ENCODE results near the gene PNMA6F. TPM values are rescaled to one million over a fixed set of nuclear protein-coding genes. Genes with fewer than 3 reads are reported as not detected.
A peak's percentile ranks its signal among the peaks of the same experiment; 100 is the strongest.
"Not testable (repeated sequence)": the region's sequence is repeated elsewhere in the genome, so short reads cannot be mapped to it uniquely, and the experiment has no call there.

PNMA6F gene
- total RNA-seq, 2 experiments from 2014 or later = not detected

- Mint-ChIP-seq H3K27ac (peak overlapping the region; percentile 86), H3K36me3 (peaks cover 80% of the 10 kb centered on the region), H3K27me3 (no peaks in the 10 kb centered on the region), H3K4me1 (peaks cover 54% of the 10 kb centered on the region), H3K4me3 (peak overlapping the region; percentile 56), H3K9me3 (peaks cover 15% of the 10 kb centered on the region)
- DNase-seq = no peak
These were observed 21.4 kb upstream of the PNMA6F start for GRCh38 chrX:153342762-153343558.

DNA sequence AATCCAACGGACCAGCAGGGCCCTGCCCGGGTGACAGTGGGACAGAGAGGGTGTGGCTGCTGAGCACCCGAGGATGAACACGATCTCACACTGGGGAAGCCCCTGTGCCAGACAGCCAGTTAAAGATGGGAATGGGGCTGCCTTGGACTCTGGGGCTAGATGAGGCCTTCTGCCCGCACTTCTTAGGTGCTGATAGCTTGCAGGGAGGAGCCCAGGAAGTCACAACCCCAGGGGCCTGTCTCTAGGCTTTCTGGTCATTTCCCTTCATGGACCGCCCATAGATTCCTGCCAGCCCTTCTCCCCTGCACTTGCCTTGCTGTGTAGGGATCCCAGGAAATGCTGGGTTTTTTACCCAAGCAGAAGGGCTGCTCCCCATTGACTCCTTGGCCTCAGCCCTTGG lies 18.5 kb upstream of the PNMA6F start:
- Mint-ChIP-seq H3K27me3 (no peaks in the 10 kb centered on the region), H3K27ac (no peak overlapping the region), H3K4me1 (peaks cover 71% of the 10 kb centered on the region), H3K9me3 (peaks cover 15% of the 10 kb centered on the region), H3K4me3 (no peak overlapping the region), H3K36me3 (peaks cover 77% of the 10 kb centered on the region)
- DNase-seq = no peak

DNA sequence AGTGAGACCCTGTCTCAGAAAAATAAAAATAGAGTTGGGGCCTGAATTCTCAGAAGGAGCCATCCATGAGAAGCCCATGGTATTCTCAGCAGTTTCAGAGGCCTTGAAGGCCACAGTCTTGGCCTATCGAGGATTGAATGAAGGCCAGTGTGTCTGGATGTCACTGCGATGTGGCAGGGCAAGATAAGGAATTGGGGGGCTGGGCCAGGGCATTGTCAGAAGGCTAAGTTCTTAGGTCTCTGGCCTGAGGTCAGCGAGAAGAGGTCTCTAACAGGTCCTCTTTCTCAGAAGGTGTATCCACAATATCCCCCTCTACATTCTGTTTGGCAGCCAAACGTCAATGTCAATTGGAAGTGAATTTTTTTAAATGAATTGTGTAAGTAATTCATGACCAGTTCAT lies 18.1 kb upstream of the PNMA6F start:
- H3K4me3 Mint-ChIP-seq = no peak overlapping the region
- H3K9me3 Mint-ChIP-seq = peaks cover 15% of the 10 kb centered on the region
- H3K27ac Mint-ChIP-seq = no peak overlapping the region
- H3K27me3 Mint-ChIP-seq = no peaks in the 10 kb centered on the region
- peaks cover 71% of the 10 kb centered on the region for H3K4me1 Mint-ChIP-seq
- peaks cover 73% of the 10 kb centered on the region for H3K36me3 Mint-ChIP-seq
- DNase-seq = no peak

- Mint-ChIP-seq H3K36me3 (peaks cover 66% of the 10 kb centered on the region), H3K27me3 (no peaks in the 10 kb centered on the region), H3K27ac (peak overlapping the region; percentile 69), H3K4me1 (peaks cover 65% of the 10 kb centered on the region), H3K4me3 (peak overlapping the region; percentile 19), H3K9me3 (peaks cover 15% of the 10 kb centered on the region)
- no peak for DNase-seq
These were observed 17.3 kb upstream of the PNMA6F start for GRCh38 chrX:153338836-153339235.

DNA sequence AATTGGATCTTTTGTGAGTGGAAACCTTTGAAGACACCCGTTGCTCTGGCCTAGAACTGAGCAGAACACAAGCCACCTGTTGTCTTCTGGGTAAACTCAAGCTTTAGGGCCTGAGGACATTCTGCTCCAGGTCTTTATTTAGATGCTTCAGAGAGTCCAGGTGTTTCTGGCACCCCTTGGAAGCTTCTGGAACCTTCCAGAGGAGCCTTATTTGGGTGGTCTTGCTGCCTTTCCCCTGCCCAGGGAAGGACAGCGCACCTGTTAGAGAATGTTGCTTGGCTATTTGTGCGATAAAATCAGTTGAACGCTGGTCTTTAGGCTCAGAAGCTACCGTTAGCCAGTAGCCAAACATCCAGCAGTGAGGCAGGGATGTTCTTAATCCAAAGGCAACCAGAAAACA lies 15.4 kb upstream of the PNMA6F start:
- peaks cover 52% of the 10 kb centered on the region for H3K36me3 Mint-ChIP-seq
- no peaks in the 10 kb centered on the region for H3K27me3 Mint-ChIP-seq
- peaks cover 52% of the 10 kb centered on the region for H3K4me1 Mint-ChIP-seq
- no peak for DNase-seq
- peak overlapping the region; percentile 84 for H3K27ac Mint-ChIP-seq
- H3K4me3 Mint-ChIP-seq = peak overlapping the region; percentile 82
- H3K9me3 Mint-ChIP-seq = peaks cover 13% of the 10 kb centered on the region

- DNase-seq = no peak
- Mint-ChIP-seq H3K4me1 (peaks cover 46% of the 10 kb centered on the region), H3K27me3 (no peaks in the 10 kb centered on the region), H3K4me3 (peak overlapping the region; percentile 82), H3K27ac (peak overlapping the region; percentile 84), H3K9me3 (peaks cover 6% of the 10 kb centered on the region), H3K36me3 (peaks cover 45% of the 10 kb centered on the region)
These were observed 14.7 kb upstream of the PNMA6F start for GRCh38 chrX:153336121-153336894.

- H3K4me3 Mint-ChIP-seq = peak overlapping the region; percentile 82
- H3K36me3 Mint-ChIP-seq = peaks cover 30% of the 10 kb centered on the region
- H3K9me3 Mint-ChIP-seq = no peaks in the 10 kb centered on the region
- peaks cover 38% of the 10 kb centered on the region for H3K4me1 Mint-ChIP-seq
- no peak for DNase-seq
- H3K27me3 Mint-ChIP-seq = no peaks in the 10 kb centered on the region
- peak overlapping the region; percentile 83 for H3K27ac Mint-ChIP-seq
These were observed 13.2 kb upstream of the PNMA6F start for GRCh38 chrX:153334654-153335295.

GRCh38 chrX:153333821-153334653 lies 12.5 kb upstream of the PNMA6F start, which contains the start of gene ZNF275:
TSS of gene ZNF275 (plus strand) at chrX:153334153. CDS start at chrX:153336680, 2,527 bp downstream.
- Mint-ChIP-seq H3K27ac (peak within 1 kb of the TSS; percentile 83), H3K4me3 (peak within 1 kb of the TSS; percentile 86), H3K27me3 (peaks cover 2% of the 10 kb centered on the region), H3K36me3 (peaks cover 23% of the 10 kb centered on the region), H3K4me1 (peaks cover 35% of the 10 kb centered on the region), H3K9me3 (no peaks in the 10 kb centered on the region)
- peak; percentile 85 for DNase-seq

DNA sequence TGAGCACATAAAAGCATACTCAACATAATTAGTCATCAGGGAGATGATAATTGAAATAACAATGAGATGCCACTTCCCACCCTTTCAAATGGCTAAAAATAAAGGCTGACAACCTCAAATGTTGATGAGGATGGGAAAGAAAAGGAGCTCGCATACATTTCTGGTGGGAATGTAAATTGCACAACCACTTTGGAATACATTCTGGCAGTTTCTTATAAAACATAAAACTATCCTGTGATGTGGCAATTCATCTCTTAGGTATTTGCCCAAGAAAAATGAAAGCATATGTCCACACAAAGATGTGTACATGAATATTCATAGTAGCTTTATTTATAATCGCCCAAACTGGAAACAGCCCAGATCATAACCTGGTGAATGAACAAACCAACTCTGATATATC lies 11.7 kb upstream of the PNMA6F start:
- Mint-ChIP-seq H3K27ac (no peak overlapping the region), H3K4me3 (peak overlapping the region; percentile 86)

DNA sequence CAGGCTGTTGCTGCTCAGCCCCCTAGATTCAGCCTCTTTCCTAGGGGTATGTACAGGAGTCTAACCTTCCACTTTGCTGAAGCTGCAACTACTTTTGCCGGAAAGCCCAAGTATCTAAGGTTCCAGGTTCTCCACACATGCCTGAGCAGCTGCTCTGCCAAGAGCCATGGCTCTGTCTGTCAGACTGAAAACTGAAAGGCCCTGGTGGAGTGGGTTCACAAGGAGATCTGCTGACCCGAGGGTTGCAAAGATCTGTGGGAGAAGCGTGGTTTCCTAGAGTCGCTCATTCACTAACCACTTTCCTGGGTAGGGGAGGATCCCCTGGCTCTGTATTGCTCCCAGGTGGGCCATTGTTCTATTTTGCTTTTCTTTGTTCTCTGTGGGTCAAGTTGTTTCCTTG lies 6.0 kb upstream of the PNMA6F start:
- Mint-ChIP-seq H3K4me1 (peaks cover 6% of the 10 kb centered on the region), H3K9me3 (peaks cover 3% of the 10 kb centered on the region), H3K27me3 (peaks cover 9% of the 10 kb centered on the region), H3K4me3 (no peak overlapping the region), H3K27ac (no peak overlapping the region), H3K36me3 (peaks cover 2% of the 10 kb centered on the region)
- no peak for DNase-seq

More for the DNA sequence above, 11.7 kb upstream of the PNMA6F start:
- Mint-ChIP-seq H3K27me3 (peaks cover 6% of the 10 kb centered on the region), H3K36me3 (peaks cover 16% of the 10 kb centered on the region), H3K4me1 (peaks cover 27% of the 10 kb centered on the region), H3K9me3 (no peaks in the 10 kb centered on the region)
- DNase-seq = no peak

- no peak for DNase-seq
- Mint-ChIP-seq H3K27me3 (peaks cover 12% of the 10 kb centered on the region), H3K4me1 (peaks cover 6% of the 10 kb centered on the region), H3K27ac (no peak overlapping the region), H3K4me3 (no peak overlapping the region), H3K36me3 (no peaks in the 10 kb centered on the region), H3K9me3 (peaks cover 1% of the 10 kb centered on the region)
These were observed 897 bp downstream of the PNMA6F start for GRCh38 chrX:153320555-153321184.

DNA sequence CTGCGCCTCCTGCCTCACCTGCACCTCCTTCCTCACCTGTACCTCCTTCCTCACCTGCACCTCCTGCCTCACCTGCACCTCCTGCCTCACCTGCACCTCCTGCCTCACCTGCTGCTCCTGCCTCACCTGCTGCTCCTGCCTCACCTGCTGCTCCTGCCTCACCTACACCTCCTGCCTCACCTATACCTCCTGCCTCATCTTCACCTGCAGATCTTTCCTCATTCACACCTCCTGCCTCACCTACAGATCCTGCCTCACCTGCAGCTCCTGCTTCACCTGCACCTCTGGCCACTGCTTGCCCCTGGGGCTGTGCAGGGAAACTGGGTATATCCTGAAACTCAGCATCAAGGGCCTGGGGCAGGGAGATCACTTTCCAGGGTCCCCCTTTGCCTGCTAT lies 1.5 kb downstream of the PNMA6F start:
- not testable (repeated sequence) for H3K36me3 Mint-ChIP-seq, H3K9me3 Mint-ChIP-seq, H3K4me1 Mint-ChIP-seq, H3K27ac Mint-ChIP-seq, DNase-seq, H3K4me3 Mint-ChIP-seq
- H3K27me3 Mint-ChIP-seq = peaks cover 12% of the 10 kb centered on the region

DNA sequence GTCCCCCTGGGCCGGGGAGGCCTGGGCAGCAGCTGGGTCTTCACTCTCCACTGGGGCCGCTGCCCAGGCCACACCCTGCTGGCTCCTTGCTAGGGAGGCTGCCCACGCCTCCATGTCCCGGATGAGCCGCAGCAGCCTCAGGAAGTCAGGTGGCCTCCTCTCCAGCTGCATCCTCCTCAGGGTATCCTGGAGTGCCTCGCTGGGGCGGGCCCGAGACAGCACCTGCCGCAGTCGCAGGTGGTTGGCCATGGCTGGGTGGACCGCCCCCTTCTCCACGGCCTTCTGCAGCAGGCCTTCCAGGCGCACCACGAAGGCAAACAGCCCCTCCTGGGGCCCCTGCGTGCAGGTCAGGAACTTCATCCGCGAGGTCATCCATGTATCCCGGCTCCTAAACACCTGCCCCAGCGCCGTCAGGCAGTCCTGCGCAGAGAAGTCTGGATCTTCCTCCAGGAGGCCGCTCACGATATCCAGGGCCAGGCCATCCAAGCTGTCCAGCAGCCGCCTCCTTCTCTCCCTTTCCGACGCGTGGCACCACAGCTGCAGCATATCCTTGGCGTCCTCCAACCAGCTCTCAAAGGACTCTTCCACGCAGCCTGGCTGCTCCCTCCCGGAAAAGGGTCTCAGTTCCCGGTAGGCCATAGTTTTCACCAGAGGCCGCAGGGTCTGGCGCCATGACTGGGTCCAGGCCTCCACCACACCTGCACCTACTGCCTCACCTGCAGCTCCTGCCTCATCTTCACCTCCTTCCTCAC lies 2.1 kb downstream of the PNMA6F start:
- no peak overlapping the region for H3K4me3 Mint-ChIP-seq
- no peaks in the 10 kb centered on the region for H3K9me3 Mint-ChIP-seq
- no peak overlapping the region for H3K27ac Mint-ChIP-seq
- peaks cover 12% of the 10 kb centered on the region for H3K27me3 Mint-ChIP-seq
- peaks cover 6% of the 10 kb centered on the region for H3K4me1 Mint-ChIP-seq
- H3K36me3 Mint-ChIP-seq = no peaks in the 10 kb centered on the region
- DNase-seq = no peak
